Neural progenitor cell (in vitro differentiated cells): ENCODE measurements around the gene IFNW1. TPM values are rescaled to one million over a fixed set of nuclear protein-coding genes. Genes with fewer than 3 reads are reported as not detected.
"Not testable (repeated sequence)": the region's sequence is repeated elsewhere in the genome, so short reads cannot be mapped to it uniquely, and the experiment has no call there.

ENCODE experiments used
- DNase-seq: peaks from one replicate; pipeline ENCODE4 v3.0.0-alpha.2; 2016; ENCODE audit warnings: low spot score
- H2AFZ ChIP-seq: fragments of 200-600 bp; sonication (generic); replicated peaks from 2 replicates; pipeline ENCODE4 v1.6.1; 2016; ENCODE audit warnings: antibody characterized with exemption
- H3F3A ChIP-seq: fragments of 200-600 bp; sonication (generic); 2 replicates; pipeline ENCODE4 v1.6.1; 2016; ENCODE audit warnings: antibody characterized with exemption, low read depth
- H3K27ac ChIP-seq: fragments of 200-600 bp; sonication (generic); 2 replicates; pipeline ENCODE4 v1.5.1; 2016; ENCODE audit warnings: mild to moderate bottlenecking
- H3K27me3 ChIP-seq: fragments of 200-600 bp; sonication (generic); 2 replicates; pipeline ENCODE4 v1.6.1; 2016; ENCODE audit warnings: mild to moderate bottlenecking, moderate library complexity
- H3K36me3 ChIP-seq: fragments of 200-600 bp; sonication (generic); 2 replicates; pipeline ENCODE4 v1.5.1; 2016
- H3K4me1 ChIP-seq: fragments of 200-600 bp; sonication (generic); 2 replicates; pipeline ENCODE4 v1.6.1; 2016; ENCODE audit warnings: mixed run types
- H3K4me2 ChIP-seq: fragments of 200-600 bp; sonication (generic); 2 replicates; pipeline ENCODE4 v1.6.1; 2016
- H3K4me3 ChIP-seq: fragments of 200-600 bp; sonication (generic); 2 replicates; pipeline ENCODE4 v1.5.1; 2016
- H3K79me2 ChIP-seq: fragments of 200-600 bp; sonication (generic); 2 replicates; pipeline ENCODE4 v1.6.1; 2016; ENCODE audit warnings: low read depth
- H3K9ac ChIP-seq: fragments of 200-600 bp; sonication (generic); 2 replicates; pipeline ENCODE4 v1.6.1; 2016
- H3K9me3 ChIP-seq: fragments of 200-600 bp; sonication (generic); 2 replicates; pipeline ENCODE4 v1.5.1; 2016; ENCODE audit warnings: low read depth
- H4K20me1 ChIP-seq: fragments of 200-600 bp; sonication (generic); 2 replicates; pipeline ENCODE4 v1.6.1; 2016; ENCODE audit warnings: low read depth
- H3K27ac Mint-ChIP-seq: 3 replicates; pipeline ENCODE4 v1.8.0; 2021; ENCODE audit warnings: mixed read lengths
- H3K27me3 Mint-ChIP-seq: 2 replicates; pipeline ENCODE4 v1.8.0; 2022; ENCODE audit warnings: low read depth, mild to moderate bottlenecking, inconsistent platforms, moderate library complexity, mixed read lengths; ENCODE audit not compliant: insufficient read depth
- H3K36me3 Mint-ChIP-seq: 3 replicates; pipeline ENCODE4 v1.8.0; 2021; ENCODE audit warnings: mixed read lengths
- H3K4me1 Mint-ChIP-seq: 3 replicates; pipeline ENCODE4 v1.8.0; 2021; ENCODE audit warnings: mixed read lengths
- H3K4me3 Mint-ChIP-seq: 3 replicates; pipeline ENCODE4 v1.8.0; 2021; ENCODE audit warnings: mild to moderate bottlenecking, moderate library complexity, mixed read lengths
- H3K9me3 Mint-ChIP-seq: 3 replicates; pipeline ENCODE4 v1.8.0; 2020; ENCODE audit warnings: mixed read lengths
- CTCF ChIP-seq: fragments of 200-600 bp; sonication (generic); IDR thresholded peaks from 2 replicates; pipeline ENCODE4 v1.5.1; 2017; ENCODE audit warnings: antibody characterized with exemption, mild to moderate bottlenecking
- EZH2 ChIP-seq: fragments of 200-600 bp; sonication (generic); IDR thresholded peaks from 2 replicates; pipeline ENCODE4 v1.6.1; 2017; ENCODE audit warnings: antibody characterized with exemption, mild to moderate bottlenecking, moderate library complexity
- EZH2phosphoT487 ChIP-seq: fragments of 200-600 bp; sonication (generic); IDR thresholded peaks from 2 replicates; pipeline ENCODE4 v1.6.1; 2017; ENCODE audit warnings: antibody characterized with exemption
- total RNA-seq: library from RNA; depleted of rRNA; stranded (reverse); fragments of >200 nt; gene quantifications from 2 replicates; pipeline ENCODE4 v1.2.3, GENCODE V29; 2015; ENCODE audit warnings: low replicate concordance

The IFNW1 gene
- total RNA-seq, 1 donor from 2014 or later: not detected

DNA sequence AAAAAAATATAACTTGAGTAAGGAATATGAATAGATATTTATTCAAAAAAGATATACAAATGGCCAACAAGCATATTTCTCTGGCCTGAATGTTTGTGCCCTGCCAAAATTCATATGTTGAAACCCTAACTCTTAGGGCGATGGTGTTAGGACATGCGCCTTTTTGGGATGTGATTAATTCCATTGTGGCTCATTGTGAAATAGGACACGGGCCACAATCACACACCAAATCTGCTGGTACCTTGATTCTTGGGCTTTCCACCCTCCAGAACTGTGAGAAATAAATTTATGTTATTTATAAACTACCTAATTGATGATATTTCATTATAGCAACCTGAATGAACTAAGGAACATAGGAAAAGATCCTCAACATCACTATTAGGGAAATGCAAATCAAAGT lies 30.5 kb upstream of the IFNW1 start:
- Mint-ChIP-seq H3K4me3 (no peak overlapping the region), H3K9me3 (no peaks in the 10 kb centered on the region), H3K27me3 (peaks cover 4% of the 10 kb centered on the region), H3K27ac (no peak overlapping the region), H3K4me1 (no peaks in the 10 kb centered on the region), H3K36me3 (no peaks in the 10 kb centered on the region)
- H3K36me3 ChIP-seq: no peaks in the 10 kb centered on the region
- no peak overlapping the region for H3K4me2 ChIP-seq
- H3K4me3 ChIP-seq: no peak overlapping the region
- H3K27ac ChIP-seq: no peak overlapping the region
- H3K79me2 ChIP-seq: no peaks in the 10 kb centered on the region
- no peak for TF ChIP-seq EZH2phosphoT487
- no peak for TF ChIP-seq EZH2
- no peak for TF ChIP-seq CTCF
- no peak overlapping the region for H2AFZ ChIP-seq
- H3K27me3 ChIP-seq: peaks cover 22% of the 10 kb centered on the region
- no peaks in the 10 kb centered on the region for H3K9me3 ChIP-seq
- DNase-seq: no peak
- H3F3A ChIP-seq: no peaks in the 10 kb centered on the region
- H4K20me1 ChIP-seq: no peaks in the 10 kb centered on the region
- no peaks in the 10 kb centered on the region for H3K4me1 ChIP-seq
- no peak overlapping the region for H3K9ac ChIP-seq

DNA sequence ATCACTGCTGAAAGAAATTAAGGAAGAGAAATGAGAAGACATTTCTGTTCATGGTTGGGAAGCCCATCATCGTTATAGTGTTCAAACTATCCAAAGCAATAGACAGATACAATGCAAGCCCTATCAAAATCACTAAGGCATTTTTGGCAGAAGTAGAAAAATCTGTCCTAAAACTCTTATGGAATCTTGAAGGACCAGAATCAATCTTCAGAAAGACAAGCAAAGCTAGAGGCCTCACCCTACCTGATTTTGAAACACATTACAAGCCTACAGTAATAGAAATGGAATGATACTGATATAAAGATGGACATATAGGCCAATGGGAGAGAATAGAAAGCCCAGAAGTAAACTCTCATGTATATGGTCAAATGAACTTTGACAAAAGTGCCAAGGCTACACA lies 29.7 kb upstream of the IFNW1 start:
- no peaks in the 10 kb centered on the region for H3K36me3 Mint-ChIP-seq
- no peaks in the 10 kb centered on the region for H3K9me3 ChIP-seq
- no peaks in the 10 kb centered on the region for H3K4me1 Mint-ChIP-seq

DNA sequence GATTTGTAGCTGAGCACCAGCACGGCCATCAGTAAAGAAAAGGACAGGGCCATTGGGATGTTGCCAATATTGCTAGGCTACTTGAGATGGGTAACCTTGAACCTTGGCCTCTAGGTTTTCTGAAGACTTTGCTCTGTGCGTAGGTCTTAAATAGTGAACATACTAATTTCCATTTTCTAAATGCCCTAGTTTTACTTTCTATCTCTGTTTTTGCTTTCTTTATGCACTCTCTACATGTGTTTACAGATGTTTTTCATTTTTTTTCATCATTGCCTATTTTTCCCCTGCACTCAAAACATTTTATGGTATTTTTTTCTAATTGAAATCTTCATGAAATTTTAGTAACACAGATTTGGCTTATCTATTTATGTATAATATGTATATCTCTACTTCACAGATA lies 24.9 kb upstream of the IFNW1 start, which contains the start of gene IFNA21:
IFNA21 (minus strand) TSS at position 101 of the 400 bp plus-strand sequence; CDS start at position 53, 48 bp downstream.
- not testable (repeated sequence) for H3K4me3 Mint-ChIP-seq, H3K79me2 ChIP-seq, H2AFZ ChIP-seq, H3K27me3 Mint-ChIP-seq, H3K4me2 ChIP-seq, H3K4me1 Mint-ChIP-seq, H3K4me1 ChIP-seq, H3K27ac ChIP-seq, H3K27me3 ChIP-seq, H3K4me3 ChIP-seq, H3K9ac ChIP-seq, H3K9me3 Mint-ChIP-seq, H3K9me3 ChIP-seq, DNase-seq, H4K20me1 ChIP-seq, H3K36me3 Mint-ChIP-seq, H3F3A ChIP-seq, H3K27ac Mint-ChIP-seq, H3K36me3 ChIP-seq

More for the DNA sequence above, 29.7 kb upstream of the IFNW1 start:
- H2AFZ ChIP-seq: no peak overlapping the region
- no peaks in the 10 kb centered on the region for H3K79me2 ChIP-seq
- TF ChIP-seq EZH2 (no peak), CTCF (no peak), EZH2phosphoT487 (no peak)
- no peak overlapping the region for H3K4me2 ChIP-seq
- no peaks in the 10 kb centered on the region for H3K4me1 ChIP-seq
- no peak for DNase-seq
- no peaks in the 10 kb centered on the region for H3K9me3 Mint-ChIP-seq
- no peaks in the 10 kb centered on the region for H4K20me1 ChIP-seq
- H3K27ac Mint-ChIP-seq: no peak overlapping the region
- H3K27me3 Mint-ChIP-seq: peaks cover 4% of the 10 kb centered on the region
- H3F3A ChIP-seq: no peaks in the 10 kb centered on the region
- H3K36me3 ChIP-seq: no peaks in the 10 kb centered on the region
- no peak overlapping the region for H3K4me3 Mint-ChIP-seq
- peaks cover 16% of the 10 kb centered on the region for H3K27me3 ChIP-seq
- H3K4me3 ChIP-seq: no peak overlapping the region
- no peak overlapping the region for H3K9ac ChIP-seq
- H3K27ac ChIP-seq: no peak overlapping the region

DNA sequence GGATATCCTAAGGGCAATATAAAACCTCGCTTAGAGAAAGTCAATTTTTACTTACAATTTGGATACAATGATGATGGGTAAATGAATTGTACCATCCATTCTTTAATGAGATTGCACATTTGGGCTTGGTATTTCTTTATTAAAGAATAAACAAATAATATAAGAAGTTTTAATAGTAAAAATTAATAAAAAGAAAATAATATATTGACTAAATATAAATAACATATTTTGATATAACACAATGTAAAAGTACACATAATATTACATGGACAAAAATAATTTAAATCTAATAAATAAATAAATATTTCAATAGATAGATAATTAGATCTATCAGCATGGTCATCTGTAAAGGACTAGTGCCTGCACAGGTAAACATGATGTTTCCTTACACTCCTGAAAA lies 23.9 kb upstream of the IFNW1 start:
- Histone ChIP-seq H3F3A (no peaks in the 10 kb centered on the region), H3K4me3 (no peak overlapping the region), H3K27ac (no peak overlapping the region), H2AFZ (no peak overlapping the region), H3K4me1 (no peaks in the 10 kb centered on the region), H3K27me3 (no peaks in the 10 kb centered on the region), H3K9ac (no peak overlapping the region), H4K20me1 (no peaks in the 10 kb centered on the region), H3K4me2 (no peak overlapping the region), H3K79me2 (no peaks in the 10 kb centered on the region), H3K36me3 (no peaks in the 10 kb centered on the region), H3K9me3 (no peaks in the 10 kb centered on the region)
- no peaks in the 10 kb centered on the region for H3K36me3 Mint-ChIP-seq
- H3K27ac Mint-ChIP-seq: no peak overlapping the region
- no peak overlapping the region for H3K4me3 Mint-ChIP-seq
- peaks cover 2% of the 10 kb centered on the region for H3K27me3 Mint-ChIP-seq
- DNase-seq: no peak
- H3K9me3 Mint-ChIP-seq: peaks cover 3% of the 10 kb centered on the region
- H3K4me1 Mint-ChIP-seq: no peaks in the 10 kb centered on the region
- no peak for TF ChIP-seq EZH2phosphoT487
- no peak for TF ChIP-seq EZH2
- no peak for TF ChIP-seq CTCF
